ENCODE results near the gene MRGPRX1. TPM values are rescaled to one million over a fixed set of nuclear protein-coding genes. Genes with fewer than 3 reads are reported as not detected.

MRGPRX1 gene
- not detected for total RNA-seq

DNA sequence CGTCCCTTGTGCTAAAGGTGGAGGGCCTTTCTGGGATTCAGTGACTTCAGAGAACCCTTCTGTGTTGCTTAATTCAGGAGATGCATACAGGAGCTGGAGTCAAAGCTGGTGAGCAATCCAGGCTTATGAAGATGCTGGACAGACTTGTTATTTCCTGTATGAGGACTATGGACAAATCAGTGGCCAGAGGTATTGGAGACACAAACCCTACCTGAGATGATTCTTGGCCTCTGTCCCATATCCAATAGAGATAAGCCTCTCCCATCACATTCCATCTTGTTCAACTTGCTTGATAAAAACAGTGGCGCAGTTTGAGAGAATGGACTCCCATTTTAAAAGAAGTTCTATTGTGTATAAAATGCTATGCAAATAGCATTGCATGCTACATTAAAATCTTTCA is at the start of gene MRGPRX1:
TSS of gene MRGPRX1 (minus strand) at position 101 of the 400 bp plus-strand sequence. CDS start 4,630 bp downstream, outside the sequence.
- CTCF ChIA-PET, result no interaction called here
- H3K27ac Mint-ChIP-seq, result no peak within 1 kb of the TSS

GRCh38 chr11:18987454-18988231 is 48.4 kb upstream of the MRGPRX1 start:
- Mint-ChIP-seq H3K36me3 (ENCODE audit: low read depth) (no peaks in the 10 kb centered on the region), H3K9me3 (peaks cover 11% of the 10 kb centered on the region), H3K4me1 (ENCODE audit: low read depth) (no peaks in the 10 kb centered on the region), H3K4me3 (no peak overlapping the region), H3K27me3 (ENCODE audit: low read depth) (peaks cover 6% of the 10 kb centered on the region), H3K27ac (no peak overlapping the region)
- no peak for DNase-seq
- CTCF ChIA-PET, result no interaction called here
- intact Hi-C loops (cut with micrococcal nuclease), result no loop called here

More for the DNA sequence above, at the start of gene MRGPRX1:
- no peaks in the 10 kb centered on the region for H3K36me3 Mint-ChIP-seq (ENCODE audit: low read depth)
- peaks cover 8% of the 10 kb centered on the region for H3K27me3 Mint-ChIP-seq (ENCODE audit: low read depth)
- H3K4me3 Mint-ChIP-seq, result no peak within 1 kb of the TSS
- no peak for DNase-seq
- no peaks in the 10 kb centered on the region for H3K9me3 Mint-ChIP-seq
- intact Hi-C loops (cut with micrococcal nuclease), result no loop called here
- no peaks in the 10 kb centered on the region for H3K4me1 Mint-ChIP-seq (ENCODE audit: low read depth)

- no peak for DNase-seq
- H3K27me3 Mint-ChIP-seq (ENCODE audit: low read depth), result peaks cover 11% of the 10 kb centered on the region
- H3K27ac Mint-ChIP-seq, result no peak overlapping the region
- H3K9me3 Mint-ChIP-seq, result peaks cover 8% of the 10 kb centered on the region
- H3K36me3 Mint-ChIP-seq (ENCODE audit: low read depth), result no peaks in the 10 kb centered on the region
- intact Hi-C loops (cut with micrococcal nuclease), result no loop called here
- no peak overlapping the region for H3K4me3 Mint-ChIP-seq
- H3K4me1 Mint-ChIP-seq (ENCODE audit: low read depth), result no peaks in the 10 kb centered on the region
- CTCF ChIA-PET, result no interaction called here
Measured at GRCh38 chr11:18986744-18987143, 47.5 kb upstream of the MRGPRX1 start.

DNA sequence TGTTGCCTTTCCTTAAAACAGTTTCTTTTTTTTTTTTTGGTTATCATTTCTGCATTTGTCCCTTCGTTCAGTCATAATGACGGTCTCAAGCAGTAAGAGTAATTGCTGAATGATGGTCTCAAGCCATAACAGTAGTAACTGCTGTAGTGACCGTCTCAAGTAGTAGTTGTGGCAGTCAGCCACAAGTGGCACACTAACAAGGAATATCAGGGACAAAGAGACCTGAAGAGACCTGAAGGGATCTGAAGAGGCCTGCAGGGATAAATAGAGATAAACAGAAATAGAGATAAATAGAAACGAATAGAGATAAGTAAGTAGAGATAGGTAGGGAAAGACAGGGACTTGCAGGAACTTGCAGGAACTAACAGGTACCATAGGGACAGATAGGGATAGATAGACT is 42.7 kb upstream of the MRGPRX1 start:
- Mint-ChIP-seq H3K9me3 (no peaks in the 10 kb centered on the region), H3K4me3 (no peak overlapping the region), H3K4me1 (ENCODE audit: low read depth) (no peaks in the 10 kb centered on the region), H3K36me3 (ENCODE audit: low read depth) (no peaks in the 10 kb centered on the region), H3K27me3 (ENCODE audit: low read depth) (peaks cover 14% of the 10 kb centered on the region), H3K27ac (no peak overlapping the region)
- no peak for DNase-seq
- intact Hi-C loops (cut with micrococcal nuclease), result no loop called here
- CTCF ChIA-PET, result no interaction called here

DNA sequence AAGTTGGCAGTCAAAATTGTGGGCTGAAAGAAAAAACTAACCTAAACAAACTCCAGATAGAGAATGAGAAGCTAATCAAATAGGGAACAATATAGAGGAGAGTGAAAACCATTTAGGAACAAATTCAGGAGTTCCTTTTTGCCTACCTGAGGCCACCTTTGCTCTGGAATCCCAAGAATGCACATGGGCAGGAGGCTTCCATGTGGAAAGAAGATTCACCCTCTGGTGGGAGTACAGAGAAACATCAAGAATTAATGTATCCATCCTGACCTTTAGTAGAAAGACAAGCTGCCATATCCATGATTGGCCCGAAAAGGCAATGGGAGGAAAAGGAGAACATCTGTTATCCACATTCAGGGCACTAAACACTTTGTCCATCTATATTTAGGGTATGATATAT is 35.0 kb upstream of the MRGPRX1 start:
- no peak overlapping the region for H3K4me3 Mint-ChIP-seq
- H3K27ac Mint-ChIP-seq, result no peak overlapping the region
- CTCF ChIA-PET, result no interaction called here
- no peaks in the 10 kb centered on the region for H3K9me3 Mint-ChIP-seq
- no peaks in the 10 kb centered on the region for H3K4me1 Mint-ChIP-seq (ENCODE audit: low read depth)
- DNase-seq, result no peak
- no peaks in the 10 kb centered on the region for H3K36me3 Mint-ChIP-seq (ENCODE audit: low read depth)
- H3K27me3 Mint-ChIP-seq (ENCODE audit: low read depth), result peaks cover 4% of the 10 kb centered on the region
- intact Hi-C loops (cut with micrococcal nuclease), result no loop called here

DNA sequence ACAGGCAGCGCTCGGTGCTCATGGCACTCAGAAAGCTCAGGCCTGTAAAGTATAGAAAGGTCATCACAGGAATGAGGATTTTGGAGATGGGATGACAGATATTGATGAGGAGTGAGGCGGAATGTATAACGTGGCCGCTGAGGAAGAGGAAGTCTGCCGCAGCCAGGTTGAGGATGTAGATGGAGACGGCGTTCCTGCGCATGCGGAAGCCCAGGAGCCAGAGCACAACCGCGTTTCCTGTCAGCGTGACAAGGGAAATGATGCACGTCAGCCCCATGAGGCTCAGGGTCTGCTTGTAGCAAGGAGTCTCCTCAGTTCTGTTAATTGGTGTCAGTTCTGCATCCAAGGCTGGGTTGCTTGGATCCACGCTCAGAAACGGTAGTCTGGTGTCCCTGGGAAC is 33.1 kb upstream of the MRGPRX1 start:
- no peaks in the 10 kb centered on the region for H3K4me1 Mint-ChIP-seq (ENCODE audit: low read depth)
- H3K36me3 Mint-ChIP-seq (ENCODE audit: low read depth), result no peaks in the 10 kb centered on the region
- peaks cover 5% of the 10 kb centered on the region for H3K27me3 Mint-ChIP-seq (ENCODE audit: low read depth)
- no peak overlapping the region for H3K27ac Mint-ChIP-seq
- H3K9me3 Mint-ChIP-seq, result no peaks in the 10 kb centered on the region
- DNase-seq, result no peak
- CTCF ChIA-PET, result no interaction called here
- no peak overlapping the region for H3K4me3 Mint-ChIP-seq
- intact Hi-C loops (cut with micrococcal nuclease), result no loop called here

GRCh38 chr11:18969720-18970119 is 30.5 kb upstream of the MRGPRX1 start:
- intact Hi-C loops (cut with micrococcal nuclease), result no loop called here
- Mint-ChIP-seq H3K9me3 (no peaks in the 10 kb centered on the region), H3K4me3 (no peak overlapping the region), H3K27ac (no peak overlapping the region), H3K27me3 (ENCODE audit: low read depth) (peaks cover 8% of the 10 kb centered on the region), H3K36me3 (ENCODE audit: low read depth) (no peaks in the 10 kb centered on the region), H3K4me1 (ENCODE audit: low read depth) (no peaks in the 10 kb centered on the region)
- DNase-seq, result no peak
- CTCF ChIA-PET, result interaction anchor here (0.6 kb wide), 1 partner anchor 119 kb away, joined by 3 read pairs; no protein-coding TSS in a partner anchor

DNA sequence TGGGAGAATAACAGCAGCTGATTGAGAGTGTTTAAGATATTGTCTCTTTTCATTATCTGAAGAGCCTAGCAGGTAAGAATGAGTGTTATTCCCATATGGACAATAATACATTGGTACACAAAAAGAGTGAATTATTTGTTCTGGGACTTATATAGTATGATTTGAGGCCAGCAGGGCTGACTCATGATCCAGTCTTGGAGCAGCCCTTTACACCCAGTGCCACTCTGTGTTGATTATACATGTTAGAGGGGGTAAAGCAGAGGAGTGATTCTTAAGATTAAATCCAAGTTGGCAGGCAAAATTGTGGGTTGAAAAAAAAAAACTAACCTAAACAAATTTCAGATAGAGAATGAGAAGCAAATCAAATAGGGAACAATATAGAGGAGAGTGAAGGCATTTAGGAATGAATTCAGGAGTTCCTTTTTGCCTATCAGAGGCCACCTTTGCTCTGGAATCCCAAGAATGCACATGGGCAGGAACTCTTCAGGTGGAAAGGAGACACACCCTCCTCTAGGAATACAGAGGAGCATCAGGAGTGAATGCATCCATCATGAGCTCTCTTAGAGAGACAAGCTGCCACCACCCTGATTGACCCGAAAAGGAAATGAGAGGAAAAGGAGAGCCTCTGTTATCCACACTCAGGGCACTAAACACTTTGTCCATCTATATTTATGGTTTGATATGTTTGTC is 19.2 kb upstream of the MRGPRX1 start:
- no peak overlapping the region for H3K27ac Mint-ChIP-seq

GRCh38 chr11:18956630-18957029 is 17.4 kb upstream of the MRGPRX1 start:
- intact Hi-C loops (cut with micrococcal nuclease), result no loop called here

More for the DNA sequence above, 19.2 kb upstream of the MRGPRX1 start:
- Mint-ChIP-seq H3K36me3 (ENCODE audit: low read depth) (no peaks in the 10 kb centered on the region), H3K27me3 (ENCODE audit: low read depth) (no peaks in the 10 kb centered on the region), H3K4me3 (no peak overlapping the region), H3K9me3 (no peaks in the 10 kb centered on the region), H3K4me1 (ENCODE audit: low read depth) (no peaks in the 10 kb centered on the region)
- CTCF ChIA-PET, result no interaction called here
- intact Hi-C loops (cut with micrococcal nuclease), result no loop called here
- DNase-seq, result no peak

GRCh38 chr11:18936002-18936673 is 3.1 kb downstream of the MRGPRX1 start:
- Mint-ChIP-seq H3K4me1 (ENCODE audit: low read depth) (no peaks in the 10 kb centered on the region), H3K9me3 (no peaks in the 10 kb centered on the region), H3K36me3 (ENCODE audit: low read depth) (no peaks in the 10 kb centered on the region), H3K4me3 (no peak overlapping the region), H3K27me3 (ENCODE audit: low read depth) (peaks cover 9% of the 10 kb centered on the region), H3K27ac (no peak overlapping the region)
- no peak for DNase-seq
- CTCF ChIA-PET, result interaction anchor here (0.6 kb wide), 1 partner anchor 101 kb away, joined by 3 read pairs; no protein-coding TSS in a partner anchor
- intact Hi-C loops (cut with micrococcal nuclease), result no loop called here

More at GRCh38 chr11:18956630-18957029, 17.4 kb upstream of the MRGPRX1 start:
- CTCF ChIA-PET, result no interaction called here
- no peaks in the 10 kb centered on the region for H3K9me3 Mint-ChIP-seq
- H3K27me3 Mint-ChIP-seq (ENCODE audit: low read depth), result no peaks in the 10 kb centered on the region
- H3K36me3 Mint-ChIP-seq (ENCODE audit: low read depth), result no peaks in the 10 kb centered on the region
- DNase-seq, result no peak
- no peaks in the 10 kb centered on the region for H3K4me1 Mint-ChIP-seq (ENCODE audit: low read depth)
- no peak overlapping the region for H3K4me3 Mint-ChIP-seq
- no peak overlapping the region for H3K27ac Mint-ChIP-seq

- Mint-ChIP-seq H3K27me3 (ENCODE audit: low read depth) (peaks cover 9% of the 10 kb centered on the region), H3K4me1 (ENCODE audit: low read depth) (no peaks in the 10 kb centered on the region), H3K36me3 (ENCODE audit: low read depth) (no peaks in the 10 kb centered on the region), H3K9me3 (no peaks in the 10 kb centered on the region), H3K4me3 (no peak overlapping the region), H3K27ac (no peak overlapping the region)
- intact Hi-C loops (cut with micrococcal nuclease), result no loop called here
- no peak for DNase-seq
- CTCF ChIA-PET, result no interaction called here
Measured at GRCh38 chr11:18934195-18934814, 4.9 kb downstream of the MRGPRX1 start.

DNA sequence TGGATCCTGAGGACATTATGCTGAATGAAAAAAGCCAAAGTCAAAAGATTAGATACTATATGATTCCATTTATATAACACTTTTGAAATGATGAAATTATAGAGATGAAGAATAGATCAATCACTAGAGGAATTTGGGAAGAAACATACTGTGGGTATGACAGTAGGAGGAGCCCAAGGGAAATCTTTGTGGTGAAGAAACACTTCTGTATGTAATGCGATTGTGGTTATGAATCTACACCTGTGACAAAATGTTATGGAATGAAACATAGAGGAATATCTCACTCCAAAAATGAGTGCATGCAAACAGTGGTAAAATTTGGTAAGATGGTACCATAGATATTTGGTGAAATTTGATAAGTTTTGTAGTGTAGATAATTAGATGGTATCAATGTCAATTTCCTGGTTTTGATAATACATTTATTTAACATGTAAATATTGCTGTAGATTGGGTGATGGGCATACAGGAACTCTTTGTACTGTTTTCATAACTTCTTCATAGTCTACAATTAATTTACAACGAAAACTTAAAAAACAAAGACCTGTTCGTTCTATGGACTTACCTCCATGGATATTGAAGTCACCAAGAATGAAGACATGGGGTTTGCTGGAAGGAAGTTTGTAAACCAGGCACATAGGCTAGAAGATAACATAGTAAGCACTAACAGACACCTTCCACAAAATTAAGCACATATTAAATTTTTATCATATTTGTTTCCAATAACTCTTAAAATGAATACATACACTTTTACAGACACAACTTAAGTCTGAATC is 11.5 kb downstream of the MRGPRX1 start:
- Mint-ChIP-seq H3K27ac (no peak overlapping the region), H3K27me3 (ENCODE audit: low read depth) (no peaks in the 10 kb centered on the region), H3K4me1 (ENCODE audit: low read depth) (no peaks in the 10 kb centered on the region), H3K9me3 (peaks cover 6% of the 10 kb centered on the region), H3K4me3 (no peak overlapping the region), H3K36me3 (ENCODE audit: low read depth) (no peaks in the 10 kb centered on the region)
- CTCF ChIA-PET, result no interaction called here
- intact Hi-C loops (cut with micrococcal nuclease), result no loop called here
- DNase-seq, result no peak

Data from activated naive CD4-positive, alpha-beta T cell treated with anti-CD3 and anti-CD28 coated beads for 36 hours (primary cell).